Ishikawa (cell line): ENCODE results near the gene OR2T10.

Experiments
- CEBPB ChIP-seq: IDR thresholded peaks from 2 replicates; pipeline ENCODE4 v1.6.1; 2012
- FOXM1 ChIP-seq: IDR thresholded peaks from 2 replicates; pipeline ENCODE4 v1.6.1; 2012; ENCODE audit warnings: low read depth, borderline replicate concordance
- NFIC ChIP-seq: IDR thresholded peaks from 2 replicates; pipeline ENCODE4 v1.6.1; 2012
- RAD21 ChIP-seq: IDR thresholded peaks from 2 replicates; pipeline ENCODE4 v1.6.1; 2012; ENCODE audit warnings: low read depth
- TAF1 ChIP-seq: IDR thresholded peaks from 2 replicates; pipeline ENCODE4 v1.6.1; 2012; ENCODE audit warnings: low read depth, mild to moderate bottlenecking
- YY1 ChIP-seq: IDR thresholded peaks from 2 replicates; pipeline ENCODE4 v1.6.1; 2012; ENCODE audit warnings: low read depth
- TF ChIP-seq, protein P1 (sequence below): IDR thresholded peaks from 2 replicates; pipeline ENCODE4 v1.6.1; 2012
- TF ChIP-seq, protein P2 (sequence below): IDR thresholded peaks from 2 replicates; pipeline ENCODE4 v1.6.1; 2012

DNA sequence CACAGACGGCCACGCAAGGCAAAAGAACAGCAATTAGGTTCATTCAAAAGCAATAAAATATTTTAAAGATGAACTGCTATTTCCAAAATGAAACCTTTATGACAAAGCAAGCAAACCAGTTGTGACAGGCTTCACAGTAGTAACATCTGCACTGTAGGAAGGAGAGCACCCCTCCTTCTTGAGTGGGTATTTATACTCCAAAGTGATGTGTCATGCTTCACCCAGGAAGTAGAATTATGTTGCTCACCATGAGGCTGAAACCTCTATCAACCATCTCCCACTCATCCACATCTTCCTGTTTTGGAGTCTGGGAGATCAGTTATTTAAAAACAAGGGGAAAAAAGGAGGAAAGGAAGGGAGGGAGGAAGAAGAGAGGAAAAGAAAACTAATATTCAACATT is 885 bp downstream of the OR2T10 start:
- TF ChIP-seq NFIC: no peak
- TF ChIP-seq YY1: no peak
- TF ChIP-seq FOXM1: no peak
- TF ChIP-seq RAD21: no peak
- no peak for TF ChIP-seq TAF1
- TF ChIP-seq CEBPB: no peak
- TF ChIP-seq, protein P1, sequence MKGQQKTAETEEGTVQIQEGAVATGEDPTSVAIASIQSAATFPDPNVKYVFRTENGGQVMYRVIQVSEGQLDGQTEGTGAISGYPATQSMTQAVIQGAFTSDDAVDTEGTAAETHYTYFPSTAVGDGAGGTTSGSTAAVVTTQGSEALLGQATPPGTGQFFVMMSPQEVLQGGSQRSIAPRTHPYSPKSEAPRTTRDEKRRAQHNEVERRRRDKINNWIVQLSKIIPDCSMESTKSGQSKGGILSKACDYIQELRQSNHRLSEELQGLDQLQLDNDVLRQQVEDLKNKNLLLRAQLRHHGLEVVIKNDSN: no peak
- TF ChIP-seq, protein P2, sequence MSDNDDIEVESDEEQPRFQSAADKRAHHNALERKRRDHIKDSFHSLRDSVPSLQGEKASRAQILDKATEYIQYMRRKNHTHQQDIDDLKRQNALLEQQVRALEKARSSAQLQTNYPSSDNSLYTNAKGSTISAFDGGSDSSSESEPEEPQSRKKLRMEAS: no peak
